GM18858 (cell line): ENCODE results near the gene MKRN1.
A peak's percentile ranks its signal among the peaks of the same experiment; 100 is the strongest.
"Not testable (repeated sequence)": the region's sequence is repeated elsewhere in the genome, so short reads cannot be mapped to it uniquely, and the experiment has no call there.

Experiments used
- ATAC-seq: cut with Tn5 transposase; IDR thresholded peaks from one replicate; pipeline ENCODE4 v1.9.1; 2021; ENCODE audit not compliant: unreplicated experiment

The MKRN1 gene

DNA sequence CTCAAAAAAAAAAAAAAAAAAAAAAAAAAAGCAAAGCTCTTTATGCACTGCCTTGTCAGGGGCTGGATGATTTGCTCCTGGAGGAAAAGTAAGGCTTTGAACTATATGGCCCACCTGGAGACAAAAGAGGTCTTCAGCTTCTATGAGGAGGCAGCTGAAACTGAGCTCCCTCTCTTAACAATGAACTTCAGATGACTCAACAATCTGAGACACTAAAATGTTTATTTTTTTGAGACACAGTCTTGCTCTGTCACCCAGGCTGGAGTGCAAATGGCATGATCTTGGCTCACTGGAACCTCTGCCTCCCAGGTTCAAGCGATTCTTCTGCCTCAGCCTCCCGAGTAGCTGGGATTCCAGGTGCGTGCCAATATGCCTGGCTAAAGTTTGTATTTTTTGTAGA, 38.7 kb downstream of the MKRN1 start:
- no peak for ATAC-seq

DNA sequence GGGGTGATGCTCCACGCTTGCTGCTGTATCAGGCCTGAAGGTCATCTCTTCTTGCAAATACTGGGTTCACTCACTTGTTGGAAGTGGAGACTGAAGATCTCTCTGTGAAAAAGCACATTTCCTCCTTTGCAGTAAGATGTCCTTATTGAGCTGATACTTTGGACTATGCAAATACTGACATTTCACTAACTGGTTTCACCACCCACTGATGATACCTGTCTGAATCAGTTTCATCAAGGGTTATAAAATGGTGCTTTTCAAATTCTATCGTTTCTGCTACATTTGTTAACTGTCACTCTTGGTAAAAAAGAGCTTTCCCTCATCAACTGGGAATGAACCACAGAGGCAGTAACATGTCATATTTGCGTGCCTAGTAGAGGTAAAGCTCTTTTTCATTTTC, 39.9 kb downstream of the MKRN1 start:
- peak; percentile 72 for ATAC-seq

DNA sequence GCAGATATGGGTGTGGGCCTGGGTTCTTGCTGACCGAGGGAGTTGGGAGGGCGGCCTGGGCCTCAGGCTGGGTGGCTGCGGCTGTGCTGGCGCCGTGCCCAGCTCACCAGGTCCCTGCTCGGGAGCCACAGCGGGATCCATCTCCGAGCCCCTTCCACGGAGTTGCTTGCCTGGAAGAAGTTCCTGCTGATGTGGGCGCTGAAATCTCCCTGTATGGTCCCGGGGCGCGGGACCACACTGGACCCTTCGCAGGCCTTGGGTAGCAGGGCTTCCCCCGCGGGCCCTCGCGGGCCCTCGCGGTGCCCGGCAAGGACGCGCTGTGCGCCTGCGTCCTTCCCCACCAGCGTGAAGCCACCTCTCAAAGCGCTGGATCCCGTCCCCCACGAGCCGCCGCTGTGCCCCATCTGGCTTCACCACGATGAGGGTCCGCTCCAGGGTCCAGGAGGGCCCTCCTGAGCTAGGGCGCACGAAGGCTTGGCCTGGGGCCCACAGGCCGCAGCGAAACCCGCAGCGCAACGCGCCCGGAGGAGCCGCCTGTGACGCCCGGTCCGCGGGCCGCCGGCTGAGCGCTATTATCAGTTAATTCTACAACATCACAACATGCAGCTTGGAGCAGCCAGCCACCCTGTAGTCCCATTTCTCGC, 43.9 kb downstream of the MKRN1 start:
- no peak for ATAC-seq

- no peak for ATAC-seq
Measured at GRCh38 chr7:140433396-140433795, 45.9 kb downstream of the MKRN1 start.

DNA sequence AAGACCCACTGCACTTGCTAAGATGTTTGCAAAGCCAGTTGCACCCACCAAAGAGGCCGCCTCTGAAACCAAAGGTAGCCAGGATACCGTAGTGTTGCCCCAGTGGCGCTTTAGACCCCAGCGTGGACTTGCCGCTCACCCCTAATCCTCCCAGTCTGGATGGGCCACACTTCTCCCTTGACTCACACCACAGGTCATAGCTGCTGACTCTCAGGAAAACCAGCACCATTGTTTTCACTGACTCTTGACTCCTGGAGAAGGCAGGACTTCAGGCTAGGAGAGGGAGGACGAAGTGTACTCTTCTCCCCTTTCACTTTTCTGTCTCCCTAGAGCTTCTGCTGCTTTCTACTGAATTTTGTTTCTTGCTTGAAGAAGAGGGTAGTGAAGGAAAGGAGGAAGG, 53.2 kb downstream of the MKRN1 start:
- no peak for ATAC-seq

- ATAC-seq, result no peak
Measured at GRCh38 chr7:140425718-140426117, 53.6 kb downstream of the MKRN1 start.

GRCh38 chr7:140423501-140423900, 55.8 kb downstream of the MKRN1 start:
- ATAC-seq, result no peak

DNA sequence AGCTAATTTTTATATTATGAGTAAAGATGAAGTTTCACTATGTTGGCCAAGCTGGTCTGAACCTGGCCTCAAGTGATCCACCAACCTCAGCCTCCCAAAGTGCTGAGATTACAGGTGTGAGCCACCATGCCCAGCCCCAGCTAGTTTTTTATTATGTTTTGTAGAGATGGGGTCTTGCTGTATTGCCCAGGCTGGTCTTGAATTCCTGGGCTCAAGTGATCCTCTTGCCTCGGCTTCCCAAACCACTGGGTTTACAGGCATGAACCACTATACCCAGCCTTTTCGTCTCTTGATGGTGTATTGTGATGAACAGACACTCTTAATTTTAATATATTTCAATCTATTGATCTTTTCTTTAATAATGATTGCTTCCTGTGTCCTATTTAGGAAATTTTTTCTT, 57.8 kb downstream of the MKRN1 start:
- no peak for ATAC-seq

DNA sequence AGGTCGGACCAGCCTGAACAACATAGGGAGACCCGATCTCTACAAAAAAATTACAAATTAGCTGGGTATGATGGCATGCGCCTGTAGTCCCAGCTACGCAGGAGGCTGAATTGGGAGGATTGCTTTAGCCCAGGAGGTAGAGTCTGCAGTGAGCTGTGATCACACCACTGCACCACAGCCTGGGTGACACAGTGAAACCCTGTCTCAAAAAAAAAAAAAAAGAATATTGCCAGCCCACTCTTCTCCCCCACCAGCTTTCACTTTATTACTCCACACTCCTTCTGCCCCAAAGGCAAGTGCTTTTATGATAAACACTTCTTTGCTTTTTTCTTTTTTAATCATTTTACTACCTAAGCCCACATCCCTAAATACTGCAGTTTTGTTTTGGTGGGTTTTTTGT, 60.7 kb downstream of the MKRN1 start:
- no peak for ATAC-seq

DNA sequence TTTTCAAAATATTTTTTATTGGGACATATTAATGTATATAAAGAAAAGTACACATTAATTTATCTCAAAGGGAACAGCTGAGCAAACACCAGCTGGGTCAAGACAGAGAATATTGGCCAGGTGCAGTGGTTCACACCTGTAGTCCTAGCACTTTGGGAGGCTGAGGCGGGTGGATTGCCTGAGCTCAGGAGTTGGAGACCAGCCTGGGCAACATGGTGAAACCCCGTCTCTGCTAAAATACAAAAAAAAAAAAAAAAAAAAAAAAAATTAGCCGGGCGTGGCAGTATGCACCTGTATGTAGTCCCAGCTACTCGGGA, 61.2 kb downstream of the MKRN1 start:
- not testable (repeated sequence) for ATAC-seq

GRCh38 chr7:140417456-140418155, 61.7 kb downstream of the MKRN1 start:
- no peak for ATAC-seq

GRCh38 chr7:140416560-140416959, 62.7 kb downstream of the MKRN1 start:
- ATAC-seq, result no peak

DNA sequence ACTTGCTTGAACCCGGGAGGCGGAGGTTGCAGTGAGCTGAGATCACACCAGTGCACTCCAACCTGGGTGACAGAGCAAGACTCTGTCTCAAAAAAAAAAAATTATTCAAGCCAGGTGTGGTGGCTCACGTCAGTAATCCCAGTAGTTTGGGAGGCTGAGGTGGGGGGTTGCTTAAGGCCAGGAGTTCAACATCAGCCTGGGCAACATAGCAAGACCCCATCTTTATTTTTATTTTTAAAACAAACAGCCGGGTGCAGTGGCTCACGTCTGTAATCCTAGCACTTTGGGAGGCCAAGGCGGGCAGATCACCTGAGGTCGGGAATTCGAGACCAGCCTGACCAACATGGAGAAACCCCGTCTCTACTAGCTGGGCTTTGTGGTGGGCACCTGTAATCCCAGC, 63.5 kb downstream of the MKRN1 start:
- not testable (repeated sequence) for ATAC-seq

DNA sequence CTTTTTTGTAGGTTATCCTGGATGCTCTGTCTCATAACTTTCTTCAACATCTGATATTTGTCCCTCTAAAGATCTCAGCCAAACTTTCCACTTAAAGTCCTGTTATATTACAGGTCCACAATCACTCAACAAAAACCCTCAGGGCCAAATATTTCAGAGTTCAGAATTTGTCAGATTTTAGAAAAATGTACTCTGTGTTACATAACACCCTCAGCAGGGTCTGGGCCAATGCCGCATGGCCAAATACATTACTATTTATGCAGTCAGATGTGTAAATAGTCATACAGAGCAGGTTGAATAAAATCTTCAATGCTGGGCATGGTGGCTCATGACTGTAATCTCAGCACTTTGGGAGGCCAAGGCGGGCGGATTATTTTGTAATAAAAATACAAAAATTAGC, 63.9 kb downstream of the MKRN1 start:
- ATAC-seq, result no peak

DNA sequence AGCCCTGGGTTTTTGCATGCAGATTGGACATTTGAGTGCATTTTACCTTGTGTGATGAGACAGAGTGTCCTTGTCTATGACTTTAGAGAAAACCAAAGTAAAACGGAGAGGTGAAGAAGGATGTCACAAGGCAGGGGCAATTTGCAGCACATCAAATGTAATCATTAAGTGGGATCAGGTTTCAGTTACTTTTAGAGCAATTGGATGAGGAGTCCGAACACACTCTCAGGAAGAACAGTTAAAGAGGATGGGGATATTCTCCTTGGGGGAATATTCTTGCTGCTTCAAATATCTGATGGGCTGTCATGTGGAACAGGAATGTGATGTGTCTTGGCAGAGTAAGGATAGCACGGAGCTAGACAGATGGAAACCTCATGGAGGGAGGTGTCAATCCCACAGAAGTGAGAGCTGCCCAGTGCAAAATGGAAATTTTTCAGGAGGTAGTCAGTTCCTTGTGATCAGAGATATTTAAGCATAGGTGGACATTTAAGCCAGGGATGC, 74.7 kb downstream of the MKRN1 start:
- ATAC-seq, result no peak

GRCh38 chr7:140403878-140404564, 75.3 kb downstream of the MKRN1 start, which contains the start of gene RAB19:
Gene RAB19, plus strand, starts transcription at chr7:140404058. Its CDS starts 3,589 bp downstream, at chr7:140407647.
- ATAC-seq, result no peak
